Heart left ventricle (tissue), 13 donors: ENCODE results near the gene SLIT1.

Experiments
- POLR2A ChIP-seq, 2 donors: fragments of 450-650 bp; IDR thresholded peaks; one replicate each; pipeline ENCODE4 v1.6.1; 2017; ENCODE audit warnings: antibody characterized with exemption in 2 of 2, mild to moderate bottlenecking in 2 of 2, moderate library complexity in 2 of 2
- TF ChIP-seq, protein P1 (sequence below), 12 donors: fragments of 200-600 bp; sonication (generic) in 4 of 12; IDR thresholded peaks; one replicate each; pipeline versions ENCODE4 v1.5.0 to v1.8.0; 2018 to 2022; ENCODE audit warnings: antibody characterized with exemption in 12 of 12, mild to moderate bottlenecking in 5 of 12
- donor health status: ischemic (EF 13 %, LVEDD 7.1; RV severe dilation, severe dysfunction).
- donor health status: DM: no; HTN: yes; CAD: no.
- donor health status: DM: no; HTN: no; CAD: no.
- donor health status: ischemic (EF 25% LVEDD 6.9; RV normal size, moderate dysfunction).
- donor health status: ischemic (EF 25% LVEDD 5.7; RV mildly dilated, moderate dysfunction).
- donor health status: ischemic (EF 35%, LVEDD 5.7; RV mildly dilated, moderate dysfunction).
- donor health status: nonischemic (EF 11% LVEDD 7.7; RV severe dilation, severe dysfunction).
- donor health status: DM: yes; HTN: yes; CAD: no.
- donor health status: PGD.
- donor health status: ischemic (EF 29% LVEDD 5.4; RV normal size, mild dysfunction).
- donor health status: nonischemic (EF 23%, LVEDD 6.1; RV moderate dilation, normal function).

DNA sequence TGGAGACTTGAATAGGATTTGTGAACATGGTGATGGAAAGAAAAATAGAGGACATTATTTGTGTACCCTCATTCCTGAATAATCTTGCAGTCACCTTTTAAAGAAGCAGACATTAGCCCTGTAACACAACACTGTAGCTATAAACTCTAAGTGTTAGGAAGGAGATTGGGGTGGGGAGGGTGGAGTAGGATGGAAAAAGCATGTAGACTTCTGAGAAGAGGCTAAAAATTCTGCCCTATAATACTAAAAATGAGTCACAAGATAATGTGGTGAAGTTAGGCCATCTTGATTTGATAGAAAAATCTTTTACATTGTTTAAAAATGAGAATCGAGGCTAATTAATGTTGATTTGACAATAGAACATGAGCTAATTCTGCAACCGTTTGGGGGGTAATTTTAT, 224.9 kb downstream of the SLIT1 start:
- TF ChIP-seq, protein P1, sequence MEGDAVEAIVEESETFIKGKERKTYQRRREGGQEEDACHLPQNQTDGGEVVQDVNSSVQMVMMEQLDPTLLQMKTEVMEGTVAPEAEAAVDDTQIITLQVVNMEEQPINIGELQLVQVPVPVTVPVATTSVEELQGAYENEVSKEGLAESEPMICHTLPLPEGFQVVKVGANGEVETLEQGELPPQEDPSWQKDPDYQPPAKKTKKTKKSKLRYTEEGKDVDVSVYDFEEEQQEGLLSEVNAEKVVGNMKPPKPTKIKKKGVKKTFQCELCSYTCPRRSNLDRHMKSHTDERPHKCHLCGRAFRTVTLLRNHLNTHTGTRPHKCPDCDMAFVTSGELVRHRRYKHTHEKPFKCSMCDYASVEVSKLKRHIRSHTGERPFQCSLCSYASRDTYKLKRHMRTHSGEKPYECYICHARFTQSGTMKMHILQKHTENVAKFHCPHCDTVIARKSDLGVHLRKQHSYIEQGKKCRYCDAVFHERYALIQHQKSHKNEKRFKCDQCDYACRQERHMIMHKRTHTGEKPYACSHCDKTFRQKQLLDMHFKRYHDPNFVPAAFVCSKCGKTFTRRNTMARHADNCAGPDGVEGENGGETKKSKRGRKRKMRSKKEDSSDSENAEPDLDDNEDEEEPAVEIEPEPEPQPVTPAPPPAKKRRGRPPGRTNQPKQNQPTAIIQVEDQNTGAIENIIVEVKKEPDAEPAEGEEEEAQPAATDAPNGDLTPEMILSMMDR (IDR thresholded peaks at IDR 0.05): no peak
- no peak for TF ChIP-seq POLR2A (IDR thresholded peaks at IDR 0.05)
